ENCODE measurements around the gene CD300H. TPM values are rescaled to one million over a fixed set of nuclear protein-coding genes. Genes with fewer than 3 reads are reported as not detected.

CD300H gene
- total RNA-seq, 1 experiment from 2014 or later, result not detected

DNA sequence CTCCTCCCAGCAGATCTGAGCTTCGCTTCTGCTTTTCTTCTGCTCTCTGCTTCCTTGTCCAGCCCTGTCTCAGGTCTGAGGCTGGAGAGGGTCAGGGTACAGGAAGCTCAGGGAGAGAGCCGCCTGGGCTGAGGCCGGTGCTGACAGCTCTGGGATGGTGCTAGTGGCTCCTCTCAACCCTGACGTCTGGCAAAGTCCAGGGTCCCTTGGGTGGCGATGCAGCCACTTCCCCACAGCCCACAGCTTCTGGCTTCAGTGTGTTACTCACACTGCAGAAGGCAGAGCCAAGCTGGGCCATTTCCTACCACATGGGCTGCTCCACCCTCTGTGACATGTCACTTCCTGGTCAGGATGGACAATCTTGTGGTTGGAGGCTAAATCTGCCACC, 21.5 kb downstream of the CD300H start, which contains the start of gene CD300C:
CD300C (minus strand) TSS at position 273 of the 388 bp plus-strand sequence. CDS start 333 bp downstream, outside the sequence.
- Mint-ChIP-seq H3K4me3 (ENCODE audit: low read depth, unreplicated experiment) (no peak within 1 kb of the TSS), H3K36me3 (ENCODE audit: insufficient read depth, unreplicated experiment) (no peaks in the 10 kb centered on the region), H3K27ac (ENCODE audit: unreplicated experiment) (no peak within 1 kb of the TSS), H3K9me3 (ENCODE audit: low read depth, unreplicated experiment) (no peaks in the 10 kb centered on the region), H3K27me3 (ENCODE audit: unreplicated experiment) (peaks cover 88% of the 10 kb centered on the region), H3K4me1 (ENCODE audit: low read depth, unreplicated experiment) (no peaks in the 10 kb centered on the region)
- DNase-seq, result no peak
- intact Hi-C loops (cut with micrococcal nuclease; ENCODE audit: unreplicated experiment), result no loop called here
- CTCF ChIA-PET, result interaction anchor here (0.6 kb wide), 1 partner anchor 29 kb away, joined by 3 read pairs; no protein-coding TSS in a partner anchor
- no TSS peak for BruUV-seq (replicated peaks)
- TF ChIP-seq, protein P1, sequence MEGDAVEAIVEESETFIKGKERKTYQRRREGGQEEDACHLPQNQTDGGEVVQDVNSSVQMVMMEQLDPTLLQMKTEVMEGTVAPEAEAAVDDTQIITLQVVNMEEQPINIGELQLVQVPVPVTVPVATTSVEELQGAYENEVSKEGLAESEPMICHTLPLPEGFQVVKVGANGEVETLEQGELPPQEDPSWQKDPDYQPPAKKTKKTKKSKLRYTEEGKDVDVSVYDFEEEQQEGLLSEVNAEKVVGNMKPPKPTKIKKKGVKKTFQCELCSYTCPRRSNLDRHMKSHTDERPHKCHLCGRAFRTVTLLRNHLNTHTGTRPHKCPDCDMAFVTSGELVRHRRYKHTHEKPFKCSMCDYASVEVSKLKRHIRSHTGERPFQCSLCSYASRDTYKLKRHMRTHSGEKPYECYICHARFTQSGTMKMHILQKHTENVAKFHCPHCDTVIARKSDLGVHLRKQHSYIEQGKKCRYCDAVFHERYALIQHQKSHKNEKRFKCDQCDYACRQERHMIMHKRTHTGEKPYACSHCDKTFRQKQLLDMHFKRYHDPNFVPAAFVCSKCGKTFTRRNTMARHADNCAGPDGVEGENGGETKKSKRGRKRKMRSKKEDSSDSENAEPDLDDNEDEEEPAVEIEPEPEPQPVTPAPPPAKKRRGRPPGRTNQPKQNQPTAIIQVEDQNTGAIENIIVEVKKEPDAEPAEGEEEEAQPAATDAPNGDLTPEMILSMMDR (IDR thresholded peaks at IDR 0.05; ENCODE audit: unreplicated experiment), result no peak

DNA sequence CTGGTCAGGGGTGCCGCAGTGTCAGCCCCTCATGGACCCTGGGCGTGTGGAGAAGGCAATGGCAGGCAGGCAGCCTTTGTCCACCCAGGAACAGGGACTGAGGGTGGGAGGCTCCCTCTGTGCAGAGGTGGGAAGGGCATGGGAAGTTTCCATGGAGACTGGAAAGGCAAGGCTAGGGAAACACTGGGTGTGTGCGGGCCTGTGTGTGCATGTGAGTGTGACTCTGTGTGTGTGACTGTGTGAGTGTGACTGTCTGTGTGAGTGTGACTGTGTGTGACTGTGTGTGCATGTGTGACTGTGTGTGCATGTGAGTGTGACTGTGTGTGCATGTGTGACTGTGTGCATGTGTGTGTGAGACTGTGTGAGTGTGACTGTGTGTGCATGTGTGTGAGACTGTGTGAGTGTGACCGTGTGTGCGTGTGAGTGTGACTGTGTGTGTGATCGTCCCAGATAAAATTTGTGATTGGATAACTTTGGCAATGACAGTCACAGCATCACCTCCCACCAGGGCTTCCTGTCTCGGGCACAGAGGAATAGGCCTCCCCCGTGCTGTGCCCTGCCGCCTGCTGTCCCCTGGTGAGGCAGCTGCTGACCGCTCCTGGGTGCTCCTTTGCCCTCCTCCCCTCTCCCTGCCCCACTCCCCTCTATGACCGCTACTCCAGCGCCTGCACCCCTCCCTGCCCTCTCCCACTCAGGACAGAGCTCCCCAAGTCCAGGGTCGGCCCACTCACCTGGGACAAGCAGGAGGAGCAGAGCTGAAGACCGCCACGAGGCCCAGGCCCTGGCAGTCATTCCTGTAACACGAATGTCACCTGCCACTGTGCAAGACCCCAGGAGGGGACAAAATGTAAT, 22.1 kb downstream of the CD300H start:
- no peak overlapping the region for H3K4me3 Mint-ChIP-seq (ENCODE audit: low read depth, unreplicated experiment)
- H3K36me3 Mint-ChIP-seq (ENCODE audit: insufficient read depth, unreplicated experiment), result no peaks in the 10 kb centered on the region
- no peaks in the 10 kb centered on the region for H3K4me1 Mint-ChIP-seq (ENCODE audit: low read depth, unreplicated experiment)
- intact Hi-C loops (cut with micrococcal nuclease; ENCODE audit: unreplicated experiment), result no loop called here
- CTCF ChIA-PET, result interaction anchor here (0.6 kb wide), 1 partner anchor 29 kb away, joined by 3 read pairs; no protein-coding TSS in a partner anchor
- no peaks in the 10 kb centered on the region for H3K9me3 Mint-ChIP-seq (ENCODE audit: low read depth, unreplicated experiment)
- TF ChIP-seq, protein P1 (IDR thresholded peaks at IDR 0.05; ENCODE audit: unreplicated experiment), result no peak
- DNase-seq, result no peak
- H3K27me3 Mint-ChIP-seq (ENCODE audit: unreplicated experiment), result peaks cover 88% of the 10 kb centered on the region
- no TSS peak for BruUV-seq (replicated peaks)
- no peak overlapping the region for H3K27ac Mint-ChIP-seq (ENCODE audit: unreplicated experiment)

DNA sequence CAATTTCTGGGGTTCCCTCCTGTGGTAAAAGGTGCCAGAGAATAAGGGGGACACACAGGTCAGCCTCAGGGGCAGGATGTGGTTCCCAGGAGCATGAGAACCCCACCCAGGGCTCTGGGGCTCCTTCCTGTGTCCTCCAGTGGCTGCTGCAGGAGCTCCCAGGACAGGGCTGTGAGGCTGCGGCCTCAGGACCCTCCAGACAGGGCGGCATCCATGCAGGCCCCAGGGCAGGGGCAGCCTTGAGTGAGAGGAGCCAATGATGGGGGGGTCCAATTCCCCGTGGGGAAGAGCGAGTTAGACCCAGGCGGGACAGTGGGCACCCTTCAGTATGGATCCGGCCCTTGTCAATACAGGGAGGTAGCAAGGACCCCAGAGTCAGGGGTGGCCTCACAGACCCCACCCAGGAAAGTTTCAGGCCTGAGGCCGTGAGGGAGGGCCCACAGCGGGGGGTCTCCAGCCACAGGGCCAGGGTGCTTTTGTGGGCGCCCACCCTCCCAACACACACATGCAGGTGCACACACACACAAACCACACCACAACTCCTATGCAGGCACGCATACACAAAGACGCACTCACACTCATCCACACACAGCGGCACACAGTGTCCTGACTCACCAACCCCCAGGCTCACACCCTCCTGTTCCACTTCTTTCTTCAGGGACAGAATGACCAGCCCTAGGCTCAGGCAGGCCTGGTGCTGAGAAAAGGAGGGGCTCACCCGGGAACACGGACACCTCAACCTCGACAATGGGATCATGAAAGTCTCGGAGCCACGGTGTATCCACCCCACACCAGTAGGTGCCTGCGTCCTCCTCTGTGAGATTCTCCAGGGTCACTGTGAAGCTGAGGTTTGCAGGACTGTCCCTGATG, 23.2 kb downstream of the CD300H start:
- Mint-ChIP-seq H3K4me1 (ENCODE audit: low read depth, unreplicated experiment) (no peaks in the 10 kb centered on the region), H3K36me3 (ENCODE audit: insufficient read depth, unreplicated experiment) (no peaks in the 10 kb centered on the region), H3K9me3 (ENCODE audit: low read depth, unreplicated experiment) (no peaks in the 10 kb centered on the region), H3K4me3 (ENCODE audit: low read depth, unreplicated experiment) (no peak overlapping the region), H3K27me3 (ENCODE audit: unreplicated experiment) (peaks cover 88% of the 10 kb centered on the region), H3K27ac (ENCODE audit: unreplicated experiment) (no peak overlapping the region)
- TF ChIP-seq, protein P1 (IDR thresholded peaks at IDR 0.05; ENCODE audit: unreplicated experiment), result no peak
- intact Hi-C loops (cut with micrococcal nuclease; ENCODE audit: unreplicated experiment), result no loop called here
- CTCF ChIA-PET, result no interaction called here
- no TSS peak for BruUV-seq (replicated peaks)
- DNase-seq, result no peak

DNA sequence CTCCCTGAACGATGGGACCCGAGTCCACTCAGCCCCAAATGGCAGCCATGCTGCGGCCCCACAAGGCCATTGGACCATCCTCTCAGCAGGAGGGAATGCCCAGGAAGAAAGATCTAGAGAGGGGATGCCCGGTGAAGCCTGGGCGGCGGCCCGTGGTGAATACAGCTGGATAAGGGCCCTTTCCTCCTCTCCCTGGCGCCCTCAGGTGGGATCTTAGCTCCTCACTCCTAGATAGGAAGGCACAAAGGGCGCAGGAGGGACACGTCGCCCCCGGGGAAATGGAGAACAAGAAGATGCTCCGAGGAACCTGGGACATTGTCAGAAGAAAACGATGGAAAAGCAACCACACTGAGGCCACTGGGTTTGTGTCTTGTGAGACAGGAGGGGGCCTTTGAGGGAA, 23.9 kb downstream of the CD300H start:
- DNase-seq, result no peak
- Mint-ChIP-seq H3K36me3 (ENCODE audit: insufficient read depth, unreplicated experiment) (no peaks in the 10 kb centered on the region), H3K9me3 (ENCODE audit: low read depth, unreplicated experiment) (no peaks in the 10 kb centered on the region), H3K4me3 (ENCODE audit: low read depth, unreplicated experiment) (no peak overlapping the region), H3K4me1 (ENCODE audit: low read depth, unreplicated experiment) (no peaks in the 10 kb centered on the region), H3K27ac (ENCODE audit: unreplicated experiment) (no peak overlapping the region), H3K27me3 (ENCODE audit: unreplicated experiment) (peaks cover 88% of the 10 kb centered on the region)
- CTCF ChIA-PET, result no interaction called here
- no TSS peak for BruUV-seq (replicated peaks)
- TF ChIP-seq, protein P1 (IDR thresholded peaks at IDR 0.05; ENCODE audit: unreplicated experiment), result no peak
- intact Hi-C loops (cut with micrococcal nuclease; ENCODE audit: unreplicated experiment), result no loop called here
